ENCODE measurements around the gene UST. TPM values are rescaled to one million over a fixed set of nuclear protein-coding genes. Genes with fewer than 3 reads are reported as not detected.

Gene UST
- total and polyA plus RNA-seq, 2 of the 8 experiments (the other 6 are each of a cell fraction or from before 2014, with no cell fraction given), result 13.5 to 34.5 TPM

GRCh38 chr6:149077208-149077607 lies 330.4 kb downstream of the UST start:
- no peaks in the 10 kb centered on the region for H3K27me3 ChIP-seq (replicated peaks in 1 of 4; ENCODE audit: control insufficient read depth in 3 of 4, extremely low read depth in 1 of 4, insufficient read depth in 3 of 4, low read length in 3 of 4)
- H3K4me2 ChIP-seq (ENCODE audit: insufficient read depth in 1 of 2, low read depth in 2 of 2, low read length in 2 of 2), result no peak overlapping the region
- no peak overlapping the region for H2AK5ac ChIP-seq (ENCODE audit: low read depth, low read length)
- H3K56ac ChIP-seq (replicated peaks; ENCODE audit: insufficient read length, low read depth, low read length), result no peak overlapping the region
- no peak overlapping the region for H4K5ac ChIP-seq (ENCODE audit: insufficient read length, low read depth, low read length)
- no peaks in the 10 kb centered on the region for H3K9me3 ChIP-seq (ENCODE audit: insufficient read depth in 2 of 2, low read depth in 1 of 2, low read length in 1 of 2)
- no peak for TF ChIP-seq SP2 (IDR thresholded peaks at IDR 0.05; ENCODE audit: low read length)
- TF ChIP-seq RNF2 (IDR thresholded peaks at IDR 0.05; ENCODE audit: borderline replicate concordance, low read depth, low read length, missing control alignments, poor library complexity, severe bottlenecking), result no peak
- TF ChIP-seq SP4 (IDR thresholded peaks at IDR 0.05; ENCODE audit: low read length), result no peak
- TF ChIP-seq TAF7 (optimal IDR thresholded peaks at IDR 0.05; ENCODE audit: borderline replicate concordance, low read depth, low read length), result no peak
- TF ChIP-seq, protein P1, sequence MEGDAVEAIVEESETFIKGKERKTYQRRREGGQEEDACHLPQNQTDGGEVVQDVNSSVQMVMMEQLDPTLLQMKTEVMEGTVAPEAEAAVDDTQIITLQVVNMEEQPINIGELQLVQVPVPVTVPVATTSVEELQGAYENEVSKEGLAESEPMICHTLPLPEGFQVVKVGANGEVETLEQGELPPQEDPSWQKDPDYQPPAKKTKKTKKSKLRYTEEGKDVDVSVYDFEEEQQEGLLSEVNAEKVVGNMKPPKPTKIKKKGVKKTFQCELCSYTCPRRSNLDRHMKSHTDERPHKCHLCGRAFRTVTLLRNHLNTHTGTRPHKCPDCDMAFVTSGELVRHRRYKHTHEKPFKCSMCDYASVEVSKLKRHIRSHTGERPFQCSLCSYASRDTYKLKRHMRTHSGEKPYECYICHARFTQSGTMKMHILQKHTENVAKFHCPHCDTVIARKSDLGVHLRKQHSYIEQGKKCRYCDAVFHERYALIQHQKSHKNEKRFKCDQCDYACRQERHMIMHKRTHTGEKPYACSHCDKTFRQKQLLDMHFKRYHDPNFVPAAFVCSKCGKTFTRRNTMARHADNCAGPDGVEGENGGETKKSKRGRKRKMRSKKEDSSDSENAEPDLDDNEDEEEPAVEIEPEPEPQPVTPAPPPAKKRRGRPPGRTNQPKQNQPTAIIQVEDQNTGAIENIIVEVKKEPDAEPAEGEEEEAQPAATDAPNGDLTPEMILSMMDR (IDR thresholded peaks at IDR 0.05; ENCODE audit: control extremely low read depth in 1 of 3, insufficient read depth in 1 of 3, low read depth in 1 of 3, low read length in 3 of 3), result no peak
- no peak for TF ChIP-seq BCL11A (IDR thresholded peaks at IDR 0.05; ENCODE audit: low read depth in 2 of 2, low read length in 2 of 2)
- TF ChIP-seq EZH2 (IDR thresholded peaks at IDR 0.05; ENCODE audit: low read depth, low read length, severe bottlenecking), result no peak
- no peak for TF ChIP-seq SP1 (IDR thresholded peaks at IDR 0.05; ENCODE audit: low read depth, low read length)
- TF ChIP-seq MAFK (IDR thresholded peaks at IDR 0.05; ENCODE audit: low read depth, low read length), result no peak
- no peak overlapping the region for H2AFZ ChIP-seq (ENCODE audit: low read length)
- H3K23me2 ChIP-seq (ENCODE audit: low read depth, low read length), result no peaks in the 10 kb centered on the region
- no peak overlapping the region for H3K23ac ChIP-seq (ENCODE audit: insufficient read length)
- H3K9ac ChIP-seq (replicated peaks in 1 of 4; ENCODE audit: extremely low read depth in 1 of 4, low read depth in 3 of 4, low read length in 3 of 4), result no peak overlapping the region
- H4K8ac ChIP-seq (ENCODE audit: extremely low read depth, insufficient read depth, low read length), result no peak overlapping the region
- H3K4me1 ChIP-seq (replicated peaks in 1 of 4; ENCODE audit: control insufficient read depth in 3 of 4, insufficient read depth in 4 of 4, low read length in 3 of 4), result peaks cover 0 to 3% (median 0%) of the 10 kb centered on the region in 4 experiments; a peak in 3 of 7 replicates
- no peak overlapping the region for H2BK5ac ChIP-seq (ENCODE audit: low read depth, low read length)
- no peak overlapping the region for H3K27ac ChIP-seq (ENCODE audit: low read depth, low read length)
- no peak for FAIRE-seq
- H3K18ac ChIP-seq (ENCODE audit: extremely low read depth, low read length), result no peak overlapping the region
- no peaks in the 10 kb centered on the region for H3K79me2 ChIP-seq (ENCODE audit: control insufficient read depth in 1 of 2, insufficient read depth in 2 of 2, low read length in 2 of 2)
- H3K36me3 ChIP-seq (ENCODE audit: control insufficient read depth in 2 of 4, insufficient read depth in 4 of 4, low read length in 3 of 4), result peaks cover 2 to 24% (median 7%) of the 10 kb centered on the region in 4 experiments; a peak in 6 of 8 replicates
- WGBS, 2 experiments (ENCODE audit: extremely low coverage in 1 of 2, insufficient coverage in 1 of 2, insufficient read length in 1 of 2, insufficient replicate concordance in 2 of 2, low coverage in 1 of 2, low lambda C conversion rate in 2 of 2, missing lambda C conversion rate in 1 of 2), result 76% methylated on average over 6 of the region's 6 CpGs; no CpG with 5 or more reads in 1 of the 2 experiments
- no peaks in the 10 kb centered on the region for H4K20me1 ChIP-seq (replicated peaks in 1 of 2; ENCODE audit: control insufficient read depth in 1 of 2, insufficient read depth in 2 of 2, low read length in 2 of 2)
- H3K4ac ChIP-seq (replicated peaks; ENCODE audit: insufficient read length, low read depth, low read length), result no peak overlapping the region
- POLR2A ChIA-PET (ENCODE audit: partially characterized antibody), result no interaction called here
- no peak overlapping the region for H2BK12ac ChIP-seq (ENCODE audit: low read depth, low read length)
- no peak overlapping the region for H3K14ac ChIP-seq (ENCODE audit: insufficient read length)
- H3K4me3 ChIP-seq (ENCODE audit: extremely low read depth in 1 of 4, insufficient read depth in 2 of 4, low read depth in 3 of 4, low read length in 4 of 4), result no peak overlapping the region
- CTCF ChIA-PET (ENCODE audit: partially characterized antibody), result interaction anchor here (0.6 to 3.5 kb wide), 8 partner anchors 11 to 369 kb away, joined by 3 to 13 read pairs (median 4); no protein-coding TSS in a partner anchor
- no peak overlapping the region for H2BK15ac ChIP-seq (ENCODE audit: low read length)
- H2BK120ac ChIP-seq (replicated peaks; ENCODE audit: low read depth, low read length), result no peak overlapping the region
- H4K91ac ChIP-seq (replicated peaks; ENCODE audit: insufficient read length, low read length), result no peak overlapping the region
- DNase-seq (ENCODE audit: low read depth in 1 of 2, low spot score in 2 of 2), result no peak
- no peaks in the 10 kb centered on the region for H3K79me1 ChIP-seq (ENCODE audit: low read depth, low read length)
- H2BK20ac ChIP-seq (ENCODE audit: low read length), result no peak overlapping the region

All from H1 (cell line).